Gastroesophageal sphincter (tissue), 4 donors: ENCODE data around the gene CTIF. TPM values are rescaled to one million over a fixed set of nuclear protein-coding genes. Genes with fewer than 3 reads are reported as not detected.

Experiments
- ATAC-seq: fragments of 150-250 bp; one replicate; pipeline ENCODE4 v1.9.1; 2016; ENCODE audit warnings: mild to moderate bottlenecking, moderate library complexity
- H3K27ac ChIP-seq, 4 donors: fragments of 200-600 bp; sonication (generic) in 3 of 4; 1 replicate in 3 of 4; 2 replicates in 1 of 4; pipeline ENCODE4 v1.5.1; 2016 to 2019
- H3K27me3 ChIP-seq: fragments of 200-600 bp; sonication (generic); one replicate; pipeline ENCODE4 v1.5.1; 2019
- H3K36me3 ChIP-seq, 2 donors: fragments of 200-600 bp; sonication (generic); one replicate each; pipeline ENCODE4 v1.5.1; 2019; ENCODE audit warnings: control low read depth in 1 of 2
- H3K4me1 ChIP-seq, 3 donors: fragments of 200-600 bp; sonication (generic); 1 replicate in 2 of 3; 2 replicates in 1 of 3; pipeline ENCODE4 v1.5.1; 2016 to 2019; ENCODE audit warnings: control low read depth in 2 of 3
- H3K4me3 ChIP-seq, 2 donors: fragments of 200-600 bp; sonication (generic); one replicate each; pipeline ENCODE4 v1.5.1; 2019; ENCODE audit warnings: mild to moderate bottlenecking in 1 of 2, moderate library complexity in 1 of 2
- H3K9me3 ChIP-seq, 3 donors: fragments of 200-600 bp; sonication (generic); one replicate each; pipeline ENCODE4 v1.5.1; 2017 to 2019; ENCODE audit warnings: control low read depth in 2 of 3
- CTCF ChIP-seq, 4 experiments: fragments of 200-600 bp in 2 of 4; fragments of 450-650 bp in 2 of 4; sonication (generic) in 1 of 4; IDR thresholded peaks; one replicate each; pipeline ENCODE4 v1.5.1; 2017 to 2019; ENCODE audit warnings: antibody characterized with exemption in 4 of 4, mild to moderate bottlenecking in 2 of 4, moderate library complexity in 2 of 4
- EP300 ChIP-seq: sonication (generic); formaldehyde crosslinking; IDR thresholded peaks from one replicate; pipeline ENCODE4 v1.6.1; 2017; ENCODE audit warnings: antibody characterized with exemption, mild to moderate bottlenecking
- POLR2A ChIP-seq, 2 donors: fragments of 450-650 bp; IDR thresholded peaks; one replicate each; pipeline ENCODE4 v1.6.1; 2017; ENCODE audit warnings: antibody characterized with exemption in 2 of 2, mild to moderate bottlenecking in 2 of 2, moderate library complexity in 1 of 2
- POLR2AphosphoS5 ChIP-seq: sonication (generic); formaldehyde crosslinking; IDR thresholded peaks from one replicate; pipeline ENCODE4 v1.6.1; 2017; ENCODE audit warnings: antibody characterized with exemption
- WGBS, 2 donors: methylation state at CpG; one replicate each; pipeline ENCODE4 v1.1.5; 2018; ENCODE audit warnings: low coverage in 1 of 2; 5-methylcytosine and 5-hydroxymethylcytosine counted together
- total RNA-seq, 4 donors: library from RNA; depleted of rRNA; stranded (reverse); fragments of >200 nt; gene quantifications; one replicate each; pipeline ENCODE4 v1.1.0, GENCODE V29; 2016

The CTIF gene
- total RNA-seq, 4 donors from 2014 or later, result 31.4 to 124 (median 78.1) TPM

DNA sequence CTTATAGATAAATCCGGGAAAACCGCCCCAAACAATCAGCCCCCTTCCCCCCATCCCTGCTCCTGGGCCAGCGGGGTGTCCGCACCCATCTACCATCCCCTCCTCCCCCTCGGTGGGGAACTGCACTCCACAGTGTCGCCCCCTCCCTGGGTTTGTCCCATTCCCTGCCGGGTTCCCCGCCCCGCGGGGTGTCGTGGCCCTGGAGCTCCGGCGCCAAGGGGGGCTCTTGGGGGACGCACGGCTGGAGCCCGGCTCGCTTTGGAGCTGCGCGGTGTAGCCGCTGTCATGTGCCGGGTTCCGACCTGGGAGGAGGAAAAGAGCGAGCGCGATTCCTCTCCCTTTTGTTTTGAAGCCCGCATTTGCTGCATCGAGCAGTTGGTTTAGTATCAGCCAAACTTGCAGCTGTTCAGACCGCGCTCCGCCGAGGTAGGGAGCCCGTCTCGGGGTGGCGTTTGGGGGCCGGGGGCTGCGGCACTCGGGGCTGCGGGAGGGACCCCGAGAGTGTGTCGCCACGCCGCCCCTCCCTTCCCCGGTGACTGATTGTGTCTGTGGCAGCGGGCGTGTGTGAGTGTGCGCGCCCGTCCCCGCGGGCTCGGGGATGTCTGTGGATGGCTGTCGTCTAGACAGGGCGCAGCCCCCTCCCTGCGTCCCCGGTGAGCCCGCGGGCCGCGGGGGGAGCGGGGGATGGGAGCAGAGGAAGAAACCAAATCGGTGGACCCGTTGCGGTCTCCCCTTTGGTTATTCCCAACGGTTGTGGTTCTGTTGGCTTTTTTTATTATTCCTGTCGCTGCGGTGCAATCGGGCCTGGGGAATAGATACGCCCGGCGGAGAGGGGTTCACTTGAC lies 797 bp downstream of the CTIF start:
- WGBS, 2 donors, result 2% methylated on average over 16 of the region's 70 CpGs; no CpG with 5 or more reads in 1 of the 2 donors
- H3K36me3 ChIP-seq, result no peaks in the 10 kb centered on the region
- peak overlapping the region; percentile 83 to 97 (median 96) for H3K27ac ChIP-seq
- no peak for TF ChIP-seq CTCF (IDR thresholded peaks at IDR 0.05)
- TF ChIP-seq EP300, result no peak
- TF ChIP-seq POLR2AphosphoS5, result peak; percentile 13
- TF ChIP-seq POLR2A (IDR thresholded peaks at IDR 0.05), result no peak
- peak; percentile 40 for ATAC-seq
- H3K9me3 ChIP-seq, result no peaks in the 10 kb centered on the region
- peaks cover 0 to 41% (median 3%) of the 10 kb centered on the region in 3 donors for H3K4me1 ChIP-seq
- no peaks in the 10 kb centered on the region for H3K27me3 ChIP-seq
- peak overlapping the region; percentile 78 to 80 for H3K4me3 ChIP-seq

GRCh38 chr18:48540251-48541025 lies 1.6 kb downstream of the CTIF start:
- peaks cover 2 to 50% (median 11%) of the 10 kb centered on the region in 3 donors for H3K4me1 ChIP-seq
- peak overlapping the region; percentile 83 to 97 (median 96) for H3K27ac ChIP-seq
- no peaks in the 10 kb centered on the region for H3K27me3 ChIP-seq
- H3K9me3 ChIP-seq, result no peaks in the 10 kb centered on the region
- peak overlapping the region; percentile 78 to 80 for H3K4me3 ChIP-seq
- no peak for TF ChIP-seq POLR2A (IDR thresholded peaks at IDR 0.05)
- peak in 1 of 4 experiments; percentile 37 for TF ChIP-seq CTCF (IDR thresholded peaks at IDR 0.05)
- peak; percentile 42 for TF ChIP-seq POLR2AphosphoS5
- no peak for TF ChIP-seq EP300
- WGBS, 2 donors, result 0% methylated on average over 6 of the region's 86 CpGs; no CpG with 5 or more reads in 1 of the 2 donors
- peak; percentile 53 for ATAC-seq
- no peaks in the 10 kb centered on the region for H3K36me3 ChIP-seq

- peak; percentile 67 to 78 for TF ChIP-seq POLR2A (IDR thresholded peaks at IDR 0.05)
- TF ChIP-seq CTCF (IDR thresholded peaks at IDR 0.05), result peak in 1 of 4 experiments; percentile 27
- TF ChIP-seq POLR2AphosphoS5, result peak; percentile 55
- TF ChIP-seq EP300, result no peak
- Histone ChIP-seq H3K36me3 (no peaks in the 10 kb centered on the region), H3K27me3 (no peaks in the 10 kb centered on the region), H3K4me1 (peaks cover 8 to 57% (median 19%) of the 10 kb centered on the region in 3 donors), H3K4me3 (peak overlapping the region; percentile 78 to 80), H3K27ac (peak overlapping the region; percentile 83 to 97 (median 96)), H3K9me3 (no peaks in the 10 kb centered on the region)
- peak; percentile 73 for ATAC-seq
- WGBS, 2 donors, result 40% methylated on average over 1 of the region's 62 CpGs; no CpG with 5 or more reads in 1 of the 2 donors
Observed at GRCh38 chr18:48541026-48541746, 2.4 kb downstream of the CTIF start.

DNA sequence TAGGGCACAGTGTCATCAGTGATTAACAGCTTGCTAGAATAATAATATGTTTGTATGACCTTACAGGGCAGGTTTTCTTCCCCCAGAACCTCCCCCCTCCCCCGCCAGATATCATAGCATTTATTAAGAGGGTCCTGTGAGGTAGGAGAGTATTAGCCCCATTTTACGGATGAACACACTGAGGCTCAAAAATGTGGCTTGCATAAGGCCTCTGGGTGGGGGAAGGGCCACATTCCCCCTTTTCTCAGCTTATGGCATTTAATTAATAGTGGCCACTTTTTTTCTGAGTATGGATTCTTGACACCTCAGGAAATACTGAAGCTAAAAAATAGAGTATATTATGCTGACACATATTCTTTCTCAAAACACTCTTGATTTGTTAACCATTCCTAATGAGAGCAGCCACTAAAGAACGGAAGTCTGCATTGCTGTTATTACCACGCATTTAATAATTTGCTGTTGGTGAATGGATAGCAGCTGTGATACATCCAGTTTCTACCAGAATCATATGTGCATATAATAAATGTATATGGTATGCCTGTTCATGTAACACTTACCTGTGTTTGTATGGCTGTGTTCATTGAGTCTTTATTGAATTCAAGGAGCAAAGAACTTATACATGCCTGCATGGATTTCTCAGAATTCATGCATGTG lies 3.0 kb downstream of the CTIF start:
- Histone ChIP-seq H3K4me1 (peaks cover 8 to 64% (median 25%) of the 10 kb centered on the region in 3 donors), H3K9me3 (no peaks in the 10 kb centered on the region), H3K27me3 (no peaks in the 10 kb centered on the region), H3K27ac (peak overlapping the region; percentile 83 to 97 (median 96)), H3K36me3 (no peaks in the 10 kb centered on the region), H3K4me3 (peak overlapping the region; percentile 78 to 80)
- WGBS, 2 donors, result 41 to 79% methylated on average over 3 of the region's 4 CpGs
- TF ChIP-seq EP300, result no peak
- no peak for TF ChIP-seq CTCF (IDR thresholded peaks at IDR 0.05)
- no peak for TF ChIP-seq POLR2AphosphoS5
- TF ChIP-seq POLR2A (IDR thresholded peaks at IDR 0.05), result no peak
- no peak for ATAC-seq
